H1 (cell line): ENCODE data around the gene USP12. TPM values are rescaled to one million over a fixed set of nuclear protein-coding genes. Genes with fewer than 3 reads are reported as not detected.

Experiments
- BRCA1 ChIP-seq: IDR thresholded peaks from 2 replicates; pipeline ENCODE4 v1.6.1; 2012; ENCODE audit warnings: low read depth, low read length, improper control_type of control experiment
- E2F6 ChIP-seq: IDR thresholded peaks from 2 replicates; pipeline ENCODE4 v1.6.1; 2012; ENCODE audit warnings: inconsistent platforms
- EP300 ChIP-seq, 2 experiments: IDR thresholded peaks; 1 replicate in 1 of 2; 2 replicates in 1 of 2; pipeline ENCODE4 v1.6.1; 2011 to 2012; ENCODE audit warnings: low read depth in 2 of 2, low read length in 2 of 2, mild to moderate bottlenecking in 2 of 2, borderline replicate concordance in 1 of 2, inconsistent platforms in 1 of 2, moderate library complexity in 1 of 2
- TAF1 ChIP-seq: IDR thresholded peaks from 2 replicates; pipeline ENCODE4 v1.6.1; 2011; ENCODE audit warnings: mild to moderate bottlenecking, low read depth, low read length
- polyA plus RNA-seq, 7 experiments: library from polyadenylated mRNA; depleted of rRNA in 3 of 7; stranded (reverse) in 5 of 7; unstranded in 2 of 7; fragments of >200 nt in 5 of 7; fragments of 200-250 nt in 2 of 7; gene quantifications; 1 replicate in 5 of 7; 2 replicates in 1 of 7; 4 replicates in 1 of 7; pipeline versions ENCODE4 v1.2.1 to v1.2.3, GENCODE V29; 2011 to 2013; ENCODE audit warnings: missing spikeins in 2 of 7, mixed read lengths in 2 of 7
- total RNA-seq: library from RNA; stranded (reverse); fragmentation: NEBNext Ultra II Directional; extraction: Animal tissue kit (Norgen Biotek cat#: 25700); gene quantifications from 2 replicates; pipeline ENCODE4 v1.2.1, GENCODE V29; 2021

The USP12 gene
- total and polyA plus RNA-seq, 2 of the 8 experiments (the other 6 are each of a cell fraction or from before 2014, with no cell fraction given) = 4.0 to 30.0 TPM

GRCh38 chr13:27101847-27102246, 69.8 kb downstream of the USP12 start (continued):
- TF ChIP-seq BRCA1 = no peak
- no peak for TF ChIP-seq EP300 (IDR thresholded peaks at IDR 0.05; ENCODE audit: borderline replicate concordance in 1 of 2, low read depth in 2 of 2, low read length in 2 of 2)
- no peak for TF ChIP-seq E2F6
- no peak for TF ChIP-seq TAF1
